Measurements from ENCODE around the gene GPLD1. TPM values are rescaled to one million over a fixed set of nuclear protein-coding genes. Genes with fewer than 3 reads are reported as not detected.
A peak's percentile ranks its signal among the peaks of the same experiment; 100 is the strongest.
"Not testable (repeated sequence)": the region's sequence is repeated elsewhere in the genome, so short reads cannot be mapped to it uniquely, and the experiment has no call there.

GPLD1 gene
- total and polyA plus RNA-seq, 2 donors = 1.6 to 4.8 TPM

- H3K4me1 ChIP-seq (ENCODE audit: insufficient read depth) = no peaks in the 10 kb centered on the region
- no peak overlapping the region for H3K27ac ChIP-seq (ENCODE audit: low read depth)
- DNase-seq (ENCODE audit: extremely low spot score) = no peak
- H3K4me3 ChIP-seq (ENCODE audit: low read depth, low read length) = no peak overlapping the region
- H3K36me3 ChIP-seq (ENCODE audit: insufficient read depth) = no peaks in the 10 kb centered on the region
- WGBS = 96% methylated on average over 3 of the region's 3 CpGs
These were observed 78.8 kb downstream of the GPLD1 start for GRCh38 chr6:24410622-24411021.

- Histone ChIP-seq H3K4me1 (ENCODE audit: insufficient read depth) (peaks cover 1% of the 10 kb centered on the region), H3K36me3 (ENCODE audit: insufficient read depth) (no peaks in the 10 kb centered on the region), H3K4me3 (ENCODE audit: low read depth, low read length) (no peak overlapping the region), H3K27ac (ENCODE audit: low read depth) (no peak overlapping the region)
- 65% methylated on average over 2 of the region's 2 CpGs for WGBS
- DNase-seq (ENCODE audit: extremely low spot score) = no peak
These were observed 80.5 kb downstream of the GPLD1 start for GRCh38 chr6:24408719-24409410.

- 88% methylated on average over 5 of the region's 5 CpGs for WGBS
- Histone ChIP-seq H3K36me3 (ENCODE audit: insufficient read depth) (no peaks in the 10 kb centered on the region), H3K27ac (ENCODE audit: low read depth) (no peak overlapping the region), H3K4me1 (ENCODE audit: insufficient read depth) (peaks cover 1% of the 10 kb centered on the region), H3K4me3 (ENCODE audit: low read depth, low read length) (no peak overlapping the region)
- no peak for DNase-seq (ENCODE audit: extremely low spot score)
These were observed 84.1 kb downstream of the GPLD1 start for GRCh38 chr6:24405262-24405661.

GRCh38 chr6:24403501-24403824 lies 85.9 kb downstream of the GPLD1 start:
- peak overlapping the region; percentile 90 for H3K4me3 ChIP-seq (ENCODE audit: low read depth, low read length)
- H3K4me1 ChIP-seq (ENCODE audit: insufficient read depth) = peaks cover 1% of the 10 kb centered on the region
- H3K36me3 ChIP-seq (ENCODE audit: insufficient read depth) = no peaks in the 10 kb centered on the region
- no peak for DNase-seq (ENCODE audit: extremely low spot score)
- WGBS = 8% methylated on average over 12 of the region's 12 CpGs
- H3K27ac ChIP-seq (ENCODE audit: low read depth) = no peak overlapping the region

- peaks cover 1% of the 10 kb centered on the region for H3K4me1 ChIP-seq (ENCODE audit: insufficient read depth)
- no peaks in the 10 kb centered on the region for H3K36me3 ChIP-seq (ENCODE audit: insufficient read depth)
- peak within 1 kb of the TSS; percentile 90 for H3K4me3 ChIP-seq (ENCODE audit: low read depth, low read length)
- DNase-seq (ENCODE audit: extremely low spot score) = peak; percentile 39
- H3K27ac ChIP-seq (ENCODE audit: low read depth) = peak within 1 kb of the TSS; percentile 48
- WGBS = under 1% methylated on average over 63 of the region's 63 CpGs
These were observed 86.5 kb downstream of the GPLD1 start, which contains the start of gene MRS2 for GRCh38 chr6:24402697-24403500. TSS of gene MRS2 (plus strand) at chr6:24402936. CDS start at chr6:24403047, 111 bp downstream.

GRCh38 chr6:24401458-24401857 lies 87.9 kb downstream of the GPLD1 start:
- Histone ChIP-seq H3K36me3 (ENCODE audit: insufficient read depth) (no peaks in the 10 kb centered on the region), H3K4me1 (ENCODE audit: insufficient read depth) (peaks cover 1% of the 10 kb centered on the region), H3K27ac (ENCODE audit: low read depth) (no peak overlapping the region), H3K4me3 (ENCODE audit: low read depth, low read length) (no peak overlapping the region)
- DNase-seq (ENCODE audit: extremely low spot score) = no peak
- WGBS = 67% methylated on average over 4 of the region's 4 CpGs

- H3K4me3 ChIP-seq (ENCODE audit: low read depth, low read length); DNase-seq (ENCODE audit: extremely low spot score); H3K27ac ChIP-seq (ENCODE audit: low read depth); H3K36me3 ChIP-seq (ENCODE audit: insufficient read depth); H3K4me1 ChIP-seq (ENCODE audit: insufficient read depth): not testable (repeated sequence)
- 11% methylated on average over 17 of the region's 17 CpGs for WGBS
These were observed 89.0 kb downstream of the GPLD1 start for GRCh38 chr6:24400045-24401039.

- 61% methylated on average over 1 of the region's 1 CpG for WGBS
- Histone ChIP-seq H3K4me3 (ENCODE audit: low read depth, low read length) (no peak overlapping the region), H3K36me3 (ENCODE audit: insufficient read depth) (no peaks in the 10 kb centered on the region), H3K4me1 (ENCODE audit: insufficient read depth) (no peaks in the 10 kb centered on the region), H3K27ac (ENCODE audit: low read depth) (no peak overlapping the region)
- no peak for DNase-seq (ENCODE audit: extremely low spot score)
These were observed 91.7 kb downstream of the GPLD1 start for GRCh38 chr6:24397631-24398030.

GRCh38 chr6:24396824-24397223 lies 92.6 kb downstream of the GPLD1 start:
- Histone ChIP-seq H3K4me3 (ENCODE audit: low read depth, low read length) (no peak overlapping the region), H3K27ac (ENCODE audit: low read depth) (no peak overlapping the region), H3K36me3 (ENCODE audit: insufficient read depth) (no peaks in the 10 kb centered on the region), H3K4me1 (ENCODE audit: insufficient read depth) (no peaks in the 10 kb centered on the region)
- WGBS = 84% methylated on average over 1 of the region's 1 CpG
- DNase-seq (ENCODE audit: extremely low spot score) = no peak

GRCh38 chr6:24394780-24395437 lies 94.5 kb downstream of the GPLD1 start:
- Histone ChIP-seq H3K27ac (ENCODE audit: low read depth) (no peak overlapping the region), H3K4me3 (ENCODE audit: low read depth, low read length) (no peak overlapping the region), H3K4me1 (ENCODE audit: insufficient read depth) (no peaks in the 10 kb centered on the region), H3K36me3 (ENCODE audit: insufficient read depth) (no peaks in the 10 kb centered on the region)
- no peak for DNase-seq (ENCODE audit: extremely low spot score)
- 81% methylated on average over 4 of the region's 4 CpGs for WGBS

GRCh38 chr6:24394061-24394779 lies 95.2 kb downstream of the GPLD1 start:
- H3K27ac ChIP-seq (ENCODE audit: low read depth) = no peak overlapping the region
- 77% methylated on average over 2 of the region's 2 CpGs for WGBS

GRCh38 chr6:24391756-24392405 lies 97.5 kb downstream of the GPLD1 start:
- 76% methylated on average over 2 of the region's 2 CpGs for WGBS

More at GRCh38 chr6:24394061-24394779, 95.2 kb downstream of the GPLD1 start:
- H3K4me1 ChIP-seq (ENCODE audit: insufficient read depth) = no peaks in the 10 kb centered on the region
- no peaks in the 10 kb centered on the region for H3K36me3 ChIP-seq (ENCODE audit: insufficient read depth)
- no peak overlapping the region for H3K4me3 ChIP-seq (ENCODE audit: low read depth, low read length)
- no peak for DNase-seq (ENCODE audit: extremely low spot score)

More at GRCh38 chr6:24391756-24392405, 97.5 kb downstream of the GPLD1 start:
- Histone ChIP-seq H3K36me3 (ENCODE audit: insufficient read depth) (no peaks in the 10 kb centered on the region), H3K4me3 (ENCODE audit: low read depth, low read length) (no peak overlapping the region), H3K27ac (ENCODE audit: low read depth) (no peak overlapping the region), H3K4me1 (ENCODE audit: insufficient read depth) (no peaks in the 10 kb centered on the region)
- no peak for DNase-seq (ENCODE audit: extremely low spot score)

Data from urinary bladder (tissue), 4 donors.